IMR-90 (cell line): ENCODE data around the gene CRACDL. TPM values are rescaled to one million over a fixed set of nuclear protein-coding genes. Genes with fewer than 3 reads are reported as not detected.

Source experiments
- ATAC-seq: fragments of 200-7000 bp; cut with Tn5 transposase; 2 replicates; pipeline ENCODE4 v1.9.1; 2020; ENCODE audit warnings: low read depth, mild to moderate bottlenecking, moderate library complexity
- BruUV-seq: library from RNA; stranded (reverse); fragments of 400-500 nt; replicated peaks from 2 replicates; lab custom pipeline; 2021; lab: Mats Ljungman, UMichigan
- CTCF ChIA-PET: fragments of 300-600 bp; formaldehyde crosslinking; extraction: SDS; loops from one replicate; lab custom pipeline; 2021; ENCODE audit warnings: antibody characterized with exemption; lab: Yijun Ruan, JAX
- POLR2A ChIA-PET: fragments of 300-600 bp; sonication (Branson Sonifier 250); formaldehyde crosslinking; loops from one replicate; lab custom pipeline; 2022; ENCODE audit warnings: antibody characterized with exemption; ENCODE audit not compliant: unreplicated experiment; lab: Charles Lee
- DNase-seq: peaks from one replicate; pipeline ENCODE4 v3.0.0; 2013
- H2AFZ ChIP-seq: replicated peaks from 2 replicates; pipeline ENCODE3; 2013; ENCODE audit warnings: low read length, mild to moderate bottlenecking; ENCODE audit not compliant: poor library complexity
- H2AK5ac ChIP-seq: 2 replicates; pipeline ENCODE4 v1.6.1; 2013; ENCODE audit warnings: low read depth, low read length, inconsistent platforms
- H2AK9ac ChIP-seq: replicated peaks from 2 replicates; pipeline ENCODE3; 2013; ENCODE audit warnings: mild to moderate bottlenecking, low read depth, low read length, moderate library complexity; ENCODE audit not compliant: poor library complexity
- H2BK120ac ChIP-seq: 2 replicates; pipeline ENCODE4 v1.6.1; 2013; ENCODE audit warnings: low read depth, low read length, inconsistent platforms
- H2BK15ac ChIP-seq: 3 replicates; pipeline ENCODE4 v1.6.1; 2013; ENCODE audit warnings: low read depth, low read length, inconsistent platforms
- H2BK20ac ChIP-seq: 2 replicates; pipeline ENCODE4 v1.6.1; 2013; ENCODE audit warnings: low read depth, mild to moderate bottlenecking, inconsistent platforms, low read length, moderate library complexity
- H2BK5ac ChIP-seq: 2 replicates; pipeline ENCODE4 v1.6.1; 2013; ENCODE audit warnings: mild to moderate bottlenecking, low read depth, low read length, inconsistent platforms; ENCODE audit not compliant: poor library complexity, severe bottlenecking
- H3K14ac ChIP-seq: replicated peaks from 2 replicates; pipeline ENCODE4 v1.6.1; 2013; ENCODE audit warnings: low read depth, low read length, inconsistent platforms
- H3K18ac ChIP-seq: 2 replicates; pipeline ENCODE4 v1.6.1; 2013; ENCODE audit warnings: low read depth, low read length, control low read depth
- H3K23ac ChIP-seq: 2 replicates; pipeline ENCODE4 v1.6.1; 2013; ENCODE audit warnings: low read depth, low read length, inconsistent platforms
- H3K27ac ChIP-seq: 2 replicates; pipeline ENCODE4 v1.5.1; 2013; ENCODE audit warnings: mild to moderate bottlenecking, control low read depth, low read length; ENCODE audit not compliant: insufficient read depth
- H3K27me3 ChIP-seq: 2 replicates; pipeline ENCODE4 v1.6.1; 2013; ENCODE audit warnings: low read length; ENCODE audit not compliant: control insufficient read depth, insufficient read depth
- H3K36me3 ChIP-seq: 2 replicates; pipeline ENCODE4 v1.6.1; 2013; ENCODE audit warnings: low read length, mixed read lengths; ENCODE audit not compliant: control insufficient read depth, insufficient read depth
- H3K4ac ChIP-seq: 2 replicates; pipeline ENCODE4 v1.6.1; 2013; ENCODE audit warnings: low read depth, low read length, inconsistent platforms
- H3K4me1 ChIP-seq: 2 replicates; pipeline ENCODE4 v1.6.1; 2013; ENCODE audit warnings: low read length, mixed read lengths; ENCODE audit not compliant: control insufficient read depth, insufficient read depth
- H3K4me2 ChIP-seq: 2 replicates; pipeline ENCODE4 v1.6.1; 2013; ENCODE audit warnings: low read depth, mild to moderate bottlenecking, control low read depth, low read length, moderate library complexity
- H3K4me3 ChIP-seq: 2 replicates; pipeline ENCODE4 v1.5.1; 2013; ENCODE audit warnings: low read depth, mild to moderate bottlenecking, control low read depth, low read length, moderate library complexity; ENCODE audit not compliant: insufficient read depth
- H3K56ac ChIP-seq: 2 replicates; pipeline ENCODE4 v1.6.1; 2013; ENCODE audit warnings: low read length, inconsistent platforms; ENCODE audit not compliant: insufficient read depth; ENCODE audit errors: extremely low read depth
- H3K79me1 ChIP-seq, 2 experiments: 2 replicates each; pipeline ENCODE4 v1.6.1; 2013; ENCODE audit warnings: low read length in 2 of 2, inconsistent platforms in 1 of 2, low read depth in 1 of 2
- H3K9ac ChIP-seq: 2 replicates; pipeline ENCODE4 v1.6.1; 2013; ENCODE audit warnings: low read depth, low read length, control low read depth
- H3K9me1 ChIP-seq: 2 replicates; pipeline ENCODE4 v1.6.1; 2013; ENCODE audit warnings: low read length, inconsistent platforms; ENCODE audit not compliant: insufficient read depth
- H3K9me3 ChIP-seq: 2 replicates; pipeline ENCODE4 v1.6.1; 2013; ENCODE audit warnings: low read length; ENCODE audit not compliant: control insufficient read depth, insufficient read depth
- H4K20me1 ChIP-seq: 2 replicates; pipeline ENCODE4 v1.6.1; 2013; ENCODE audit warnings: low read length, inconsistent platforms; ENCODE audit not compliant: insufficient read depth
- H4K5ac ChIP-seq: 2 replicates; pipeline ENCODE4 v1.6.1; 2013; ENCODE audit warnings: mild to moderate bottlenecking, low read depth, low read length, control low read depth
- H4K8ac ChIP-seq, 2 experiments: 2 replicates each; pipeline ENCODE4 v1.6.1; 2013; ENCODE audit warnings: low read depth in 2 of 2, low read length in 2 of 2, control low read depth in 1 of 2, inconsistent platforms in 1 of 2
- H4K91ac ChIP-seq: 2 replicates; pipeline ENCODE4 v1.6.1; 2013; ENCODE audit warnings: low read depth, low read length, inconsistent platforms; ENCODE audit not compliant: insufficient read depth
- BHLHE40 ChIP-seq: fragments of 150-350 bp; IDR thresholded peaks from 2 replicates; pipeline ENCODE4 v1.6.1; 2016; ENCODE audit warnings: mild to moderate bottlenecking, low read depth, low read length
- CHD1 ChIP-seq: IDR thresholded peaks from 2 replicates; pipeline ENCODE4 v1.6.1; 2012; ENCODE audit warnings: low read depth, low read length, improper control_type of control experiment
- CTCF ChIP-seq: conservative IDR thresholded peaks from 2 replicates; pipeline ENCODE4 v1.5.1; 2012; ENCODE audit warnings: mild to moderate bottlenecking, low read depth, low read length, improper control_type of control experiment
- FOS ChIP-seq: fragments of 150-350 bp; IDR thresholded peaks from 2 replicates; pipeline ENCODE4 v1.6.1; 2016; ENCODE audit warnings: low read depth, low read length
- MAZ ChIP-seq: IDR thresholded peaks from 2 replicates; pipeline ENCODE4 v1.6.1; 2012; ENCODE audit warnings: low read depth, mild to moderate bottlenecking, low read length, improper control_type of control experiment, moderate library complexity, borderline replicate concordance
- NFE2L2 ChIP-seq: fragments of 150-350 bp; IDR thresholded peaks from 2 replicates; pipeline ENCODE4 v1.6.1; 2016; ENCODE audit warnings: low read depth, mild to moderate bottlenecking, low read length
- POLR2A ChIP-seq: IDR thresholded peaks from 2 replicates; pipeline ENCODE4 v1.6.1; 2012; ENCODE audit warnings: mild to moderate bottlenecking, low read depth, low read length
- RAD21 ChIP-seq: IDR thresholded peaks from 2 replicates; pipeline ENCODE4 v1.6.1; 2012; ENCODE audit warnings: low read length, improper control_type of control experiment
- RCOR1 ChIP-seq: IDR thresholded peaks from 2 replicates; pipeline ENCODE4 v1.6.1; 2012; ENCODE audit warnings: mild to moderate bottlenecking, low read length, improper control_type of control experiment; ENCODE audit not compliant: insufficient replicate concordance
- RFX5 ChIP-seq: IDR thresholded peaks from 2 replicates; pipeline ENCODE4 v1.8.0; 2012; ENCODE audit warnings: low read depth, mild to moderate bottlenecking, low read length, moderate library complexity
- SMC3 ChIP-seq: fragments of 150-350 bp; IDR thresholded peaks from 2 replicates; pipeline ENCODE4 v1.6.1; 2016; ENCODE audit warnings: low read depth, mild to moderate bottlenecking, antibody characterized with exemption, low read length, moderate library complexity
- USF2 ChIP-seq: fragments of 150-350 bp; IDR thresholded peaks from 2 replicates; pipeline ENCODE4 v1.6.1; 2017; ENCODE audit warnings: mild to moderate bottlenecking, antibody characterized with exemption, low read length, low read depth
- WGBS, 2 experiments: methylation state at CpG; one replicate each; pipeline versions ENCODE4 v1.1.5 to v1.1.7; 2013; ENCODE audit warnings: missing lambda C conversion rate in 2 of 2; ENCODE audit not compliant: insufficient read length in 1 of 2; ENCODE audit errors: extremely low coverage in 2 of 2; 5-methylcytosine and 5-hydroxymethylcytosine counted together
- dilution Hi-C: fragments of 300-500 bp; cut with HindIII; formaldehyde crosslinking; loops from one replicate; pipeline ENCODE4 v1.14.3; 2018; ENCODE audit warnings: low sequenced_read_pairs; ENCODE audit not compliant: unreplicated experiment
- in situ Hi-C: fragments of 300-500 bp; cut with MboI; formaldehyde crosslinking; loops from 3 replicates; pipeline ENCODE4 v1.14.3; 2019; ENCODE audit warnings: low sequenced_read_pairs, inconsistent platforms, mixed read lengths
- intact Hi-C: fragments of 100-400 bp; cut with micrococcal nuclease; formaldehyde crosslinking; loops from 2 replicates; pipeline ENCODE4 v1.10.0; 2022
- polyA plus RNA-seq, 3 experiments: library from polyadenylated mRNA; depleted of rRNA; stranded (reverse); fragments of >200 nt; gene quantifications; 2 replicates each; pipeline ENCODE4 v1.2.3, GENCODE V29; 2012; ENCODE audit warnings: low replicate concordance in 1 of 3
- total RNA-seq: library from RNA; depleted of rRNA; stranded (reverse); fragments of >200 nt; gene quantifications from 2 replicates; pipeline ENCODE4 v1.2.3, GENCODE V29; 2012

Gene CRACDL
- total and polyA plus RNA-seq, 2 of the 4 experiments (the other 2 are of a cell fraction) = not detected

DNA sequence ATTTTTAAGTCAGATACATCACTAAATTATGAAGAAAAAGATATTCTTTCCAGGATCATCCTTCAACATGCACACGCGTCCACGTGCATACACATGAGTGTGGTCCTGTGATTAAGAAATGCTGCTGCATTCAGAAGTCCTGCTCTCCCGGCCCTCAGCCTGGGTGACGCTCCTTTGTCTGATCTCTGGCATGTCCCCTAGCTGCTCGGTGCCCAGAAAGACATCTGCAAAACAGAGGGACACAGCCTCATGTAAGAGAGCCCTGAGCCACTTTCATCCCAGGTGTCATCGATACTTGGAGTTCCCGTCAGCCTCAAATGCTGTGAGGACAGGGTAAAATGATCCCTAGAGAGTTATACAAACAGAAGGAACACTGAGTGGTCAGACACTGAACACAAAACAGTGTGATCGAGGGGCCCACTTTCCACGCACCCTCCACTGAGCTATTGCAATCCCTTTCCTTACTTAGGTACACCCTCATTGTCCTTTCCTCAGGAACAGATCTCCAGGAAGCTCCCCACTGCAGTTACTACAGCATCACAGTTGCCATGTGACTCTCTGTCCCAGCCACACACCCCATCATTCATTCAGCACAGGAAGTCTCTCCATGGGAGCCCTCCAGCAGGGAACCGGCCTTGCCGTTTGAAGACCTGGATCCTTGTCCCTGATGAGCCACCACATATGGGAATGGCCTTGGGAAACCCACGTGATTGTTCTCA is 32.1 kb downstream of the CRACDL start (continued):
- TF ChIP-seq RFX5 (no peak), RAD21 (no peak), MAZ (no peak), BHLHE40 (no peak), POLR2A (no peak), FOS (no peak), CHD1 (no peak)

DNA sequence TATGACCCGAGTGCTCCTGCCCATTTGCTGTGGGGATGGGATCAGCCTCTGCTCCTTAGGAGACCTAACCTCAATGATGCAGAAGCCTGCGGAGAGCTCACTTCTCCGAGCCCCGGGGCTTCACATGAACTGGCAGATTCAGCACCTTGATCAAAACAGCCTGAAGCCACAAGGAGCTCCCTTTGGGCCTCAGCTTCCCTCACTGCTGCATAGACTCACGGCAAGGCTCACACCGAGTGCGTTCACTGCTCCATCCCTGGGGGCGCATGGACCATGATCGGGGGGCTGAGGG is 33.0 kb downstream of the CRACDL start:
- ChIA-PET CTCF (no interaction called here), POLR2A (no interaction called here)
- no peaks in the 10 kb centered on the region for H3K36me3 ChIP-seq
- WGBS, 2 experiments = 30% methylated on average over 2 of the region's 9 CpGs; no CpG with 5 or more reads in 1 of the 2 experiments
- ATAC-seq (no peak), DNase-seq (no peak)
- H4K20me1 ChIP-seq = no peaks in the 10 kb centered on the region
- dilution Hi-C loops (no loop called here), in situ Hi-C loops (no loop called here), intact Hi-C loops (no loop called here)
- no peak overlapping the region for H3K56ac ChIP-seq
- no peak overlapping the region for H2BK20ac ChIP-seq
- no peak overlapping the region for H2AK9ac ChIP-seq
- no peak overlapping the region for H3K18ac ChIP-seq
- no peaks in the 10 kb centered on the region for H3K9me3 ChIP-seq
- H2BK120ac ChIP-seq = no peak overlapping the region
- no peak overlapping the region for H4K8ac ChIP-seq
- H3K9me1 ChIP-seq = no peaks in the 10 kb centered on the region
- no peaks in the 10 kb centered on the region for H3K79me1 ChIP-seq
- no peak overlapping the region for H3K4me2 ChIP-seq
- no peak overlapping the region for H3K27ac ChIP-seq
- H3K9ac ChIP-seq = no peak overlapping the region
- no peak overlapping the region for H2BK15ac ChIP-seq
- no TSS peak for BruUV-seq
- no peak overlapping the region for H4K91ac ChIP-seq
- TF ChIP-seq RAD21 (no peak), BHLHE40 (no peak), FOS (no peak), MAZ (no peak), CHD1 (no peak), NFE2L2 (no peak), POLR2A (no peak), RFX5 (no peak), USF2 (no peak), RCOR1 (no peak), CTCF (no peak), SMC3 (no peak)
- no peak overlapping the region for H2AFZ ChIP-seq
- H2BK5ac ChIP-seq = no peak overlapping the region
- peaks cover 6% of the 10 kb centered on the region for H3K27me3 ChIP-seq
- no peak overlapping the region for H3K4me3 ChIP-seq
- H3K23ac ChIP-seq = no peak overlapping the region
- no peak overlapping the region for H4K5ac ChIP-seq
- no peak overlapping the region for H3K4ac ChIP-seq
- no peak overlapping the region for H3K14ac ChIP-seq
- H3K4me1 ChIP-seq = no peaks in the 10 kb centered on the region
- no peak overlapping the region for H2AK5ac ChIP-seq
